ELR (cell line): ENCODE results near the gene IGFALS.

Experiments used
- DNase-seq: peaks from one replicate; pipeline ENCODE4 v3.0.0-alpha.2; 2015; ENCODE audit warnings: low read depth

IGFALS gene

GRCh38 chr16:1743376-1744337, 49.8 kb downstream of the IGFALS start:
- DNase-seq: no peak

GRCh38 chr16:1741553-1742165, 51.8 kb downstream of the IGFALS start:
- DNase-seq: no peak

GRCh38 chr16:1740781-1741490, 52.6 kb downstream of the IGFALS start:
- DNase-seq: no peak
